ENCODE measurements around the gene FSTL5.

DNA sequence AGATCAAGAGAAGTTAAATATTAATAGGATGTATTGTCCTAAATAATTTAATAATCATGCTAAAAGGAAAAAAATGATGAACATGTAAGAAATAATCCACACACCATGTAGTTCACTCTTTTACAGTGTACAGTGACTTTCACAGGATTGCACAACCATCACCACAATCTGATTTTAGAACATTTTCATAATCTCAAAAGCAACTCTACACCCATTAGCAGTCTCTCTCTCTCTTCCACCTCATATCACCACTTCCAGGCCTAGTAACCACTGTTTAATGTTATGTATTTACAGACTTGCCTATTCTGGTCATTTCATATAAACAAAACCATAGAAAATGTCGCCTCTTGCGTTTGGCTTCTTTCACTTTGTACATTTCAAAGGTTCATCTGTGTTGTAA is 153.4 kb downstream of the FSTL5 start:
- TF ChIP-seq CTCF (IDR thresholded peaks at IDR 0.05), result no peak
- TF ChIP-seq EP300 (IDR thresholded peaks at IDR 0.05), result no peak
- no peak for TF ChIP-seq POLR2A (IDR thresholded peaks at IDR 0.05)
